ENCODE data around the gene CNIH2. TPM values are rescaled to one million over a fixed set of nuclear protein-coding genes. Genes with fewer than 3 reads are reported as not detected.

The CNIH2 gene
- total and polyA plus RNA-seq, 2 experiments from 2014 or later, result 4.3 to 9.2 TPM

DNA sequence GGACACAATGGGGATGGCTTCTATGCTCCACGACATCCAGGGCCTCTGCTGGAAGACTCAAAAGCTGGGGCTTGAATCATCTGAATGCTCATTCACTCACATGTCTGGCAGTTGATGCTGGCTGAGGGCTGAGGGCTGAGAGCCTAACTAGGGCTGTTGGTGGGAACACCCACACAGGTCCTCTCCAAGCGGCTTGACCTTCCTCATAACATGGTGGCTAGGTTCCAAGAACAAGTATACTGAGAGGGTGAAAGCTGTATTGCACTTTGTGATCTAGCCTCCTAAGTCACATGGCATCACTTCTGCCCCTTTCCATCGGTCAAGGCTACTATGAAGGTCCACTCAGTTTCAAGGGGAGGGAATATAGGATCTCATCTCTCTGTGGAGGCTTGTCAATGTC is 21.2 kb downstream of the CNIH2 start:
- no peak overlapping the region for H3K27ac ChIP-seq (ENCODE audit: low read depth)
- no peak for DNase-seq (ENCODE audit: low spot score)
- H2AFZ ChIP-seq, result no peak overlapping the region
- Mint-ChIP-seq H3K4me1 (peaks cover 11% of the 10 kb centered on the region), H3K27me3 (ENCODE audit: insufficient read depth, low read depth, poor library complexity) (peaks cover 7% of the 10 kb centered on the region), H3K36me3 (ENCODE audit: low read depth) (no peaks in the 10 kb centered on the region), H3K9me3 (no peaks in the 10 kb centered on the region), H3K27ac (no peak overlapping the region), H3K4me3 (no peak overlapping the region)
- no peaks in the 10 kb centered on the region for H4K20me1 ChIP-seq (replicated peaks; ENCODE audit: insufficient read depth)
- H3K9me2 ChIP-seq (ENCODE audit: insufficient read depth), result no peaks in the 10 kb centered on the region
- H3K27me3 ChIP-seq (ENCODE audit: insufficient read depth), result no peaks in the 10 kb centered on the region
- H3K79me2 ChIP-seq (replicated peaks; ENCODE audit: insufficient read depth), result no peaks in the 10 kb centered on the region
- no peak overlapping the region for H3K4me2 ChIP-seq
- no peak overlapping the region for H3K4me3 ChIP-seq
- H3F3A ChIP-seq (replicated peaks; ENCODE audit: low read depth), result no peaks in the 10 kb centered on the region
- TF ChIP-seq EZH2 (IDR thresholded peaks at IDR 0.05; ENCODE audit: low read depth, unreplicated experiment) (no peak), POLR2AphosphoS5 (IDR thresholded peaks at IDR 0.05; ENCODE audit: low read depth) (no peak)
- no peaks in the 10 kb centered on the region for H3K36me3 ChIP-seq (ENCODE audit: insufficient read depth)
- no peak for ATAC-seq
- no peaks in the 10 kb centered on the region for H3K4me1 ChIP-seq (ENCODE audit: insufficient read depth)

DNA sequence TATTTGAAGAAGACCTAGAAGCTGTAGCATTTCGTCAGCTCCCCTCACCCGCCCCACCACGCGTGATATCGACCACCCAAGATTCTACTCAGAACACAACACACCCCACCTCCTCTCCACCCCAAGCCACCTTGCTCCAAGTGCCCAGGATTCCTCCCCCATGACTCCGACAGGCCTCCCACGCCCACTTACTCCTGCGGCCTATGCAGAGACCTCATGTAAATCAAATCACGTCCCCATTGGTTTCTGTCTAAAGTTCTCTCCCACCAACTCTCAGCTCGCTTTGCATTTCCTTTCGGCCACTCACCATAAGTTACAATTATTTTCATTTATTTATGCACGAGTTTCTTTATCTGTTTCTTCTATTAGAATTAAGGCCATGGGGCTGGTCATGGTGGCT is 24.7 kb downstream of the CNIH2 start:
- DNase-seq (ENCODE audit: low spot score) (no peak), ATAC-seq (no peak)
- Histone ChIP-seq H3K79me2 (replicated peaks; ENCODE audit: insufficient read depth) (no peaks in the 10 kb centered on the region), H3K4me2 (no peak overlapping the region), H3K4me3 (no peak overlapping the region), H3K9me2 (ENCODE audit: insufficient read depth) (no peaks in the 10 kb centered on the region), H3K27me3 (ENCODE audit: insufficient read depth) (no peaks in the 10 kb centered on the region), H4K20me1 (replicated peaks; ENCODE audit: insufficient read depth) (no peaks in the 10 kb centered on the region), H3K4me1 (ENCODE audit: insufficient read depth) (no peaks in the 10 kb centered on the region), H3F3A (replicated peaks; ENCODE audit: low read depth) (no peaks in the 10 kb centered on the region), H2AFZ (0 out of 2 replicates have a peak overlapping the region, but pooled peaks have one; percentile 32), H3K36me3 (ENCODE audit: insufficient read depth) (no peaks in the 10 kb centered on the region), H3K27ac (ENCODE audit: low read depth) (no peak overlapping the region)
- Mint-ChIP-seq H3K36me3 (ENCODE audit: low read depth) (no peaks in the 10 kb centered on the region), H3K4me3 (no peak overlapping the region), H3K27me3 (ENCODE audit: insufficient read depth, low read depth, poor library complexity) (peaks cover 6% of the 10 kb centered on the region), H3K27ac (no peak overlapping the region), H3K4me1 (peaks cover under 1% of the 10 kb centered on the region), H3K9me3 (no peaks in the 10 kb centered on the region)
- TF ChIP-seq EZH2 (IDR thresholded peaks at IDR 0.05; ENCODE audit: low read depth, unreplicated experiment) (no peak), JUNB (IDR thresholded peaks at IDR 0.05; ENCODE audit: unreplicated experiment) (no peak)
- TF ChIP-seq, protein P1, sequence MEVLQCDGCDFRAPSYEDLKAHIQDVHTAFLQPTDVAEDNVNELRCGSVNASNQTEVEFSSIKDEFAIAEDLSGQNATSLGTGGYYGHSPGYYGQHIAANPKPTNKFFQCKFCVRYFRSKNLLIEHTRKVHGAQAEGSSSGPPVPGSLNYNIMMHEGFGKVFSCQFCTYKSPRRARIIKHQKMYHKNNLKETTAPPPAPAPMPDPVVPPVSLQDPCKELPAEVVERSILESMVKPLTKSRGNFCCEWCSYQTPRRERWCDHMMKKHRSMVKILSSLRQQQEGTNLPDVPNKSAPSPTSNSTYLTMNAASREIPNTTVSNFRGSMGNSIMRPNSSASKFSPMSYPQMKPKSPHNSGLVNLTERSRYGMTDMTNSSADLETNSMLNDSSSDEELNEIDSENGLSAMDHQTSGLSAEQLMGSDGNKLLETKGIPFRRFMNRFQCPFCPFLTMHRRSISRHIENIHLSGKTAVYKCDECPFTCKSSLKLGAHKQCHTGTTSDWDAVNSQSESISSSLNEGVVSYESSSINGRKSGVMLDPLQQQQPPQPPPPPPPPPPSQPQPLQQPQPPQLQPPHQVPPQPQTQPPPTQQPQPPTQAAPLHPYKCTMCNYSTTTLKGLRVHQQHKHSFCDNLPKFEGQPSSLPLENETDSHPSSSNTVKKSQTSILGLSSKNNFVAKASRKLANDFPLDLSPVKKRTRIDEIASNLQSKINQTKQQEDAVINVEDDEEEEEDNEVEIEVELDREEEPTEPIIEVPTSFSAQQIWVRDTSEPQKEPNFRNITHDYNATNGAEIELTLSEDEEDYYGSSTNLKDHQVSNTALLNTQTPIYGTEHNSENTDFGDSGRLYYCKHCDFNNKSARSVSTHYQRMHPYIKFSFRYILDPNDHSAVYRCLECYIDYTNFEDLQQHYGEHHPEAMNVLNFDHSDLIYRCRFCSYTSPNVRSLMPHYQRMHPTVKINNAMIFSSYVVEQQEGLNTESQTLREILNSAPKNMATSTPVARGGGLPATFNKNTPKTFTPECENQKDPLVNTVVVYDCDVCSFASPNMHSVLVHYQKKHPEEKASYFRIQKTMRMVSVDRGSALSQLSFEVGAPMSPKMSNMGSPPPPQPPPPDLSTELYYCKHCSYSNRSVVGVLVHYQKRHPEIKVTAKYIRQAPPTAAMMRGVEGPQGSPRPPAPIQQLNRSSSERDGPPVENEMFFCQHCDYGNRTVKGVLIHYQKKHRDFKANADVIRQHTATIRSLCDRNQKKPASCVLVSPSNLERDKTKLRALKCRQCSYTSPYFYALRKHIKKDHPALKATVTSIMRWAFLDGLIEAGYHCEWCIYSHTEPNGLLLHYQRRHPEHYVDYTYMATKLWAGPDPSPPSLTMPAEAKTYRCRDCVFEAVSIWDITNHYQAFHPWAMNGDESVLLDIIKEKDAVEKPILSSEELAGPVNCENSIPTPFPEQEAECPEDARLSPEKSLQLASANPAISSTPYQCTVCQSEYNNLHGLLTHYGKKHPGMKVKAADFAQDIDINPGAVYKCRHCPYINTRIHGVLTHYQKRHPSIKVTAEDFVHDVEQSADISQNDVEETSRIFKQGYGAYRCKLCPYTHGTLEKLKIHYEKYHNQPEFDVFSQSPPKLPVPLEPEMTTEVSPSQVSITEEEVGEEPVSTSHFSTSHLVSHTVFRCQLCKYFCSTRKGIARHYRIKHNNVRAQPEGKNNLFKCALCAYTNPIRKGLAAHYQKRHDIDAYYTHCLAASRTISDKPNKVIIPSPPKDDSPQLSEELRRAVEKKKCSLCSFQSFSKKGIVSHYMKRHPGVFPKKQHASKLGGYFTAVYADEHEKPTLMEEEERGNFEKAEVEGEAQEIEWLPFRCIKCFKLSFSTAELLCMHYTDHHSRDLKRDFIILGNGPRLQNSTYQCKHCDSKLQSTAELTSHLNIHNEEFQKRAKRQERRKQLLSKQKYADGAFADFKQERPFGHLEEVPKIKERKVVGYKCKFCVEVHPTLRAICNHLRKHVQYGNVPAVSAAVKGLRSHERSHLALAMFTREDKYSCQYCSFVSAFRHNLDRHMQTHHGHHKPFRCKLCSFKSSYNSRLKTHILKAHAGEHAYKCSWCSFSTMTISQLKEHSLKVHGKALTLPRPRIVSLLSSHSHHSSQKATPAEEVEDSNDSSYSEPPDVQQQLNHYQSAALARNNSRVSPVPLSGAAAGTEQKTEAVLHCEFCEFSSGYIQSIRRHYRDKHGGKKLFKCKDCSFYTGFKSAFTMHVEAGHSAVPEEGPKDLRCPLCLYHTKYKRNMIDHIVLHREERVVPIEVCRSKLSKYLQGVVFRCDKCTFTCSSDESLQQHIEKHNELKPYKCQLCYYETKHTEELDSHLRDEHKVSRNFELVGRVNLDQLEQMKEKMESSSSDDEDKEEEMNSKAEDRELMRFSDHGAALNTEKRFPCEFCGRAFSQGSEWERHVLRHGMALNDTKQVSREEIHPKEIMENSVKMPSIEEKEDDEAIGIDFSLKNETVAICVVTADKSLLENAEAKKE (CRISPR knock-in tag; IDR thresholded peaks at IDR 0.05), result no peak

Measured in GM23338 (cell line).